SK-N-SH (cell line): ENCODE data around the gene SLC6A17. TPM values are rescaled to one million over a fixed set of nuclear protein-coding genes. Genes with fewer than 3 reads are reported as not detected.

Source experiments
- CTCF ChIA-PET: fragments of 300-600, 350-600 bp; formaldehyde crosslinking; extraction: SDS; loops from one replicate; lab custom pipeline; 2021; lab: Yijun Ruan, JAX
- POLR2A ChIA-PET: fragments of 350-600 bp; sonication (Branson Sonifier 250); formaldehyde crosslinking; extraction: SDS; loops from one replicate; lab custom pipeline; 2020; ENCODE audit warnings: antibody characterized with exemption, inconsistent platforms; lab: Yijun Ruan, JAX
- DNase-seq: peaks from one replicate; pipeline ENCODE4 v3.0.0; 2012
- H2AFZ ChIP-seq: fragments of 200-600 bp; sonication (generic); 2 replicates; pipeline ENCODE4 v1.8.1; 2016; ENCODE audit warnings: antibody characterized with exemption, mild to moderate bottlenecking, low read depth
- H3F3A ChIP-seq: fragments of 200-600 bp; sonication (generic); replicated peaks from 2 replicates; pipeline ENCODE3; 2016; ENCODE audit warnings: antibody characterized with exemption, mild to moderate bottlenecking; ENCODE audit not compliant: insufficient read depth
- H3K27ac ChIP-seq, 2 experiments: fragments of 200-500 bp in 1 of 2; fragments of 200-600 bp in 1 of 2; sonication (Bioruptor generic) in 1 of 2; sonication (generic), shearing (Covaris generic) in 1 of 2; 2 replicates each; pipeline versions ENCODE4 v1.5.1 to v1.6.1; 2014 to 2016; ENCODE audit warnings: low read depth in 2 of 2, inconsistent platforms in 1 of 2, low read length in 1 of 2, mild to moderate bottlenecking in 1 of 2, mixed read lengths in 1 of 2
- H3K27me3 ChIP-seq: fragments of 200-600 bp; sonication (generic), shearing (Covaris generic); 2 replicates; pipeline ENCODE4 v1.6.1; 2016; ENCODE audit warnings: mixed run types; ENCODE audit not compliant: insufficient read depth
- H3K36me3 ChIP-seq, 2 experiments: fragments of 200-500 bp in 1 of 2; fragments of 200-600 bp in 1 of 2; sonication (Bioruptor generic) in 1 of 2; sonication (generic) in 1 of 2; replicated peaks in 1 of 2; 2 replicates each; pipeline versions ENCODE3 to v1.5.1; 2014 to 2016; ENCODE audit warnings: low read length in 1 of 2, mild to moderate bottlenecking in 1 of 2; ENCODE audit not compliant: insufficient read depth in 2 of 2, control insufficient read depth in 1 of 2
- H3K4me1 ChIP-seq, 2 experiments: fragments of 200-500 bp in 1 of 2; fragments of 200-600 bp in 1 of 2; sonication (Bioruptor generic) in 1 of 2; sonication (generic), shearing (Covaris generic) in 1 of 2; 2 replicates each; pipeline versions ENCODE4 v1.5.1 to v1.6.1; 2014 to 2016; ENCODE audit warnings: low read depth in 1 of 2, low read length in 1 of 2, mixed run types in 1 of 2; ENCODE audit not compliant: insufficient read depth in 2 of 2, control insufficient read depth in 1 of 2
- H3K4me2 ChIP-seq: fragments of 200-600 bp; sonication (generic), shearing (Covaris generic); 2 replicates; pipeline ENCODE4 v1.6.1; 2017; ENCODE audit warnings: mixed run types
- H3K4me3 ChIP-seq, 2 experiments: fragments of 200-500 bp in 1 of 2; fragments of 200-600 bp in 1 of 2; sonication (Bioruptor generic) in 1 of 2; sonication (generic), shearing (Covaris generic) in 1 of 2; 2 replicates each; pipeline versions ENCODE4 v1.5.1 to v1.8.1; 2014 to 2016; ENCODE audit warnings: low read depth in 2 of 2, inconsistent platforms in 1 of 2, low read length in 1 of 2, mild to moderate bottlenecking in 1 of 2, mixed read lengths in 1 of 2, moderate library complexity in 1 of 2
- H3K79me2 ChIP-seq: fragments of 200-600 bp; sonication (generic); 2 replicates; pipeline ENCODE4 v1.8.1; 2017; ENCODE audit warnings: mild to moderate bottlenecking; ENCODE audit not compliant: insufficient read depth
- H3K9ac ChIP-seq: fragments of 200-600 bp; sonication (generic); 2 replicates; pipeline ENCODE4 v1.6.1; 2017; ENCODE audit warnings: mixed run types
- H3K9me2 ChIP-seq: fragments of 200-600 bp; sonication (generic); 2 replicates; pipeline ENCODE4 v1.6.1; 2017; ENCODE audit warnings: mixed run types
- H3K9me3 ChIP-seq: fragments of 200-600 bp; sonication (generic); 2 replicates; pipeline ENCODE4 v1.6.1; 2017; ENCODE audit warnings: mixed run types, mild to moderate bottlenecking, moderate library complexity
- H4K20me1 ChIP-seq: fragments of 200-600 bp; sonication (generic); 2 replicates; pipeline ENCODE4 v1.6.1; 2017; ENCODE audit warnings: mild to moderate bottlenecking, mixed run types; ENCODE audit not compliant: insufficient read depth
- CTCF ChIP-seq: fragments of 200-600 bp; sonication (generic); IDR thresholded peaks from 2 replicates; pipeline ENCODE4 v1.6.1; 2017; ENCODE audit warnings: antibody characterized with exemption, mild to moderate bottlenecking, moderate library complexity
- EZH2phosphoT487 ChIP-seq: fragments of 200-600 bp; sonication (generic); IDR thresholded peaks from 2 replicates; pipeline ENCODE4 v1.6.1; 2017; ENCODE audit warnings: low read depth, mixed run types, mild to moderate bottlenecking, antibody characterized with exemption, moderate library complexity, borderline replicate concordance
- FOSL2 ChIP-seq: IDR thresholded peaks from 2 replicates; pipeline ENCODE4 v1.4.0; 2012; ENCODE audit warnings: low read depth, mild to moderate bottlenecking, moderate library complexity, borderline replicate concordance
- FOXJ3 ChIP-seq: sonication (generic); formaldehyde crosslinking; IDR thresholded peaks from 2 replicates; pipeline ENCODE4 v1.5.1; 2020; ENCODE audit warnings: mild to moderate bottlenecking, missing genetic modification reagents
- FOXM1 ChIP-seq: IDR thresholded peaks from 2 replicates; pipeline ENCODE4 v1.4.0; 2012; ENCODE audit warnings: low read depth, mild to moderate bottlenecking
- GABPA ChIP-seq: IDR thresholded peaks from 2 replicates; pipeline ENCODE4 v1.4.0; 2012; ENCODE audit warnings: low read depth, mild to moderate bottlenecking
- GATA2 ChIP-seq: sonication (generic); formaldehyde crosslinking; IDR thresholded peaks from 2 replicates; pipeline ENCODE4 v1.5.0; 2020; ENCODE audit warnings: mild to moderate bottlenecking, missing genetic modification reagents
- IRF3 ChIP-seq: fragments of 150-350 bp; IDR thresholded peaks from 2 replicates; pipeline ENCODE4 v1.6.1; 2016; ENCODE audit warnings: mild to moderate bottlenecking, low read depth, low read length
- MEF2A ChIP-seq: IDR thresholded peaks from 2 replicates; pipeline ENCODE4 v1.4.0; 2012; ENCODE audit warnings: low read depth, borderline replicate concordance
- NRF1 ChIP-seq: IDR thresholded peaks from 2 replicates; pipeline ENCODE4 v1.6.1; 2012; ENCODE audit warnings: low read depth, mild to moderate bottlenecking, low read length
- POLR2AphosphoS5 ChIP-seq: IDR thresholded peaks from 2 replicates; pipeline ENCODE4 v1.6.1; 2012; ENCODE audit warnings: low read depth, low read length
- RAD21 ChIP-seq: IDR thresholded peaks from 2 replicates; pipeline ENCODE4 v1.6.1; 2012; ENCODE audit warnings: mild to moderate bottlenecking, low read length
- RCOR1 ChIP-seq: fragments of 150-350 bp; IDR thresholded peaks from 2 replicates; pipeline ENCODE4 v1.6.1; 2017; ENCODE audit warnings: antibody characterized with exemption, low read length
- RFX5 ChIP-seq: IDR thresholded peaks from 2 replicates; pipeline ENCODE4 v1.6.1; 2012; ENCODE audit warnings: mild to moderate bottlenecking, improper control_type of control experiment, low read length
- SIN3A ChIP-seq: IDR thresholded peaks from 2 replicates; pipeline ENCODE4 v1.6.1; 2012; ENCODE audit warnings: low read depth, mild to moderate bottlenecking, low read length, moderate library complexity, borderline replicate concordance
- TAF1 ChIP-seq: IDR thresholded peaks from 2 replicates; pipeline ENCODE4 v1.6.1; 2012; ENCODE audit warnings: low read depth, mild to moderate bottlenecking, low read length, moderate library complexity, borderline replicate concordance
- TEAD4 ChIP-seq: IDR thresholded peaks from 2 replicates; pipeline ENCODE4 v1.4.0; 2012; ENCODE audit warnings: mild to moderate bottlenecking, borderline replicate concordance; ENCODE audit not compliant: insufficient read depth
- YY1 ChIP-seq: IDR thresholded peaks from 2 replicates; pipeline ENCODE4 v1.4.0; 2012; ENCODE audit warnings: low read depth, mild to moderate bottlenecking
- WGBS: methylation state at CpG from one replicate; pipeline ENCODE4 v1.1.6; 2017; ENCODE audit warnings: low lambda C conversion rate; 5-methylcytosine and 5-hydroxymethylcytosine counted together
- polyA plus RNA-seq, 3 experiments: library from polyadenylated mRNA; depleted of rRNA; stranded (reverse); fragments of >200 nt; gene quantifications; 2 replicates each; pipeline ENCODE4 v1.2.3, GENCODE V29; 2012
- TF ChIP-seq, protein P1 (sequence below): IDR thresholded peaks from 2 replicates; pipeline ENCODE4 v1.6.1; 2012; ENCODE audit warnings: mild to moderate bottlenecking, low read depth, low read length, moderate library complexity
- TF ChIP-seq, protein P2 (sequence below): IDR thresholded peaks from 2 replicates; pipeline ENCODE4 v1.4.0; 2012; ENCODE audit warnings: low read depth

SLC6A17 gene
- polyA plus RNA-seq, 1 of the 3 experiments (the other 2 are of a cell fraction): 0.67 TPM

DNA sequence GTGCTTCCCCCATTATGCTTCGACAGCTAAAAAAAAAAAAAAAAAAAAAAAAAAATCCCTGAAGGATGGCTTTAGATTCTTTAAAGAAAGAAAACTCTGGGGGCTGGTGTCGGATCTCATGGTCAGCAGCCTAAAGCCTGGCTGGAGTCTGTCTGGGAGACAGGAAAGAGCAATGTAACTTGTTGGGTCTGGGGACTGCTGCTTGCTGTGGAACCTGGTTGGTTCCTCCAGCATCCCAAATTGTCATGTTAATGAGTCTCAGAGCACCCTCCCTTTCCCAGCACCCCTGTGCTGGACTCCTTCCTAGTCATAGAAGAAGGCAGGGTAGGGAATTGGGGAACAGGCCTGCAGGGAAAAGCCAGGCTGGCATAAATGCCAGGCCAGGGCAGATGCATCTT lies 62.8 kb downstream of the SLC6A17 start:
- Histone ChIP-seq H3K9me2 (no peaks in the 10 kb centered on the region), H3K27me3 (peaks cover 23% of the 10 kb centered on the region), H3K9ac (no peak overlapping the region), H3F3A (peaks cover 4% of the 10 kb centered on the region), H3K27ac (no peak overlapping the region), H3K4me2 (no peak overlapping the region), H3K4me3 (no peak overlapping the region), H3K79me2 (no peaks in the 10 kb centered on the region), H3K36me3 (no peaks in the 10 kb centered on the region), H3K4me1 (peaks cover 0 to 58% of the 10 kb centered on the region in 2 experiments; a peak in 2 of 4 replicates), H2AFZ (no peak overlapping the region), H4K20me1 (no peaks in the 10 kb centered on the region), H3K9me3 (no peaks in the 10 kb centered on the region)
- ChIA-PET POLR2A (interaction anchor here (1.1 kb wide), 1 partner anchor 126 kb away, joined by 3 read pairs; the partner anchor contains the start of gene RBM15), CTCF (interaction anchor here (1.0 to 19.1 kb wide), 6 partner anchors 16 to 247 kb away, joined by 3 to 1300 read pairs (median 7); no protein-coding TSS in a partner anchor)
- 82% methylated on average over 2 of the region's 2 CpGs for WGBS
- TF ChIP-seq YY1: no peak
- no peak for TF ChIP-seq POLR2AphosphoS5
- no peak for TF ChIP-seq IRF3
- no peak for TF ChIP-seq RFX5
- TF ChIP-seq SIN3A: no peak
- no peak for TF ChIP-seq CTCF
- TF ChIP-seq FOXJ3 (CRISPR knock-in tag): no peak
- TF ChIP-seq FOXM1: no peak
- TF ChIP-seq, protein P1, sequence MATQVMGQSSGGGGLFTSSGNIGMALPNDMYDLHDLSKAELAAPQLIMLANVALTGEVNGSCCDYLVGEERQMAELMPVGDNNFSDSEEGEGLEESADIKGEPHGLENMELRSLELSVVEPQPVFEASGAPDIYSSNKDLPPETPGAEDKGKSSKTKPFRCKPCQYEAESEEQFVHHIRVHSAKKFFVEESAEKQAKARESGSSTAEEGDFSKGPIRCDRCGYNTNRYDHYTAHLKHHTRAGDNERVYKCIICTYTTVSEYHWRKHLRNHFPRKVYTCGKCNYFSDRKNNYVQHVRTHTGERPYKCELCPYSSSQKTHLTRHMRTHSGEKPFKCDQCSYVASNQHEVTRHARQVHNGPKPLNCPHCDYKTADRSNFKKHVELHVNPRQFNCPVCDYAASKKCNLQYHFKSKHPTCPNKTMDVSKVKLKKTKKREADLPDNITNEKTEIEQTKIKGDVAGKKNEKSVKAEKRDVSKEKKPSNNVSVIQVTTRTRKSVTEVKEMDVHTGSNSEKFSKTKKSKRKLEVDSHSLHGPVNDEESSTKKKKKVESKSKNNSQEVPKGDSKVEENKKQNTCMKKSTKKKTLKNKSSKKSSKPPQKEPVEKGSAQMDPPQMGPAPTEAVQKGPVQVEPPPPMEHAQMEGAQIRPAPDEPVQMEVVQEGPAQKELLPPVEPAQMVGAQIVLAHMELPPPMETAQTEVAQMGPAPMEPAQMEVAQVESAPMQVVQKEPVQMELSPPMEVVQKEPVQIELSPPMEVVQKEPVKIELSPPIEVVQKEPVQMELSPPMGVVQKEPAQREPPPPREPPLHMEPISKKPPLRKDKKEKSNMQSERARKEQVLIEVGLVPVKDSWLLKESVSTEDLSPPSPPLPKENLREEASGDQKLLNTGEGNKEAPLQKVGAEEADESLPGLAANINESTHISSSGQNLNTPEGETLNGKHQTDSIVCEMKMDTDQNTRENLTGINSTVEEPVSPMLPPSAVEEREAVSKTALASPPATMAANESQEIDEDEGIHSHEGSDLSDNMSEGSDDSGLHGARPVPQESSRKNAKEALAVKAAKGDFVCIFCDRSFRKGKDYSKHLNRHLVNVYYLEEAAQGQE: no peak
- no peak for TF ChIP-seq GABPA
- TF ChIP-seq TAF1: no peak
- TF ChIP-seq NRF1: no peak
- no peak for TF ChIP-seq FOSL2
- no peak for TF ChIP-seq EZH2phosphoT487
- no peak for TF ChIP-seq MEF2A
- TF ChIP-seq TEAD4: no peak
- no peak for TF ChIP-seq RCOR1
- no peak for TF ChIP-seq GATA2
- TF ChIP-seq, protein P2, sequence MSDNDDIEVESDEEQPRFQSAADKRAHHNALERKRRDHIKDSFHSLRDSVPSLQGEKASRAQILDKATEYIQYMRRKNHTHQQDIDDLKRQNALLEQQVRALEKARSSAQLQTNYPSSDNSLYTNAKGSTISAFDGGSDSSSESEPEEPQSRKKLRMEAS: no peak
- no peak for TF ChIP-seq RAD21
- no peak for DNase-seq
